GM21717 (cell line): ENCODE measurements around the gene FAM200A.
"Not testable (repeated sequence)": the region's sequence is repeated elsewhere in the genome, so short reads cannot be mapped to it uniquely, and the experiment has no call there.

Source experiments
- ATAC-seq: cut with Tn5 transposase; IDR thresholded peaks from one replicate; pipeline ENCODE4 v1.9.1; 2021; ENCODE audit warnings: mild to moderate bottlenecking, moderate library complexity; ENCODE audit not compliant: unreplicated experiment

Gene FAM200A

DNA sequence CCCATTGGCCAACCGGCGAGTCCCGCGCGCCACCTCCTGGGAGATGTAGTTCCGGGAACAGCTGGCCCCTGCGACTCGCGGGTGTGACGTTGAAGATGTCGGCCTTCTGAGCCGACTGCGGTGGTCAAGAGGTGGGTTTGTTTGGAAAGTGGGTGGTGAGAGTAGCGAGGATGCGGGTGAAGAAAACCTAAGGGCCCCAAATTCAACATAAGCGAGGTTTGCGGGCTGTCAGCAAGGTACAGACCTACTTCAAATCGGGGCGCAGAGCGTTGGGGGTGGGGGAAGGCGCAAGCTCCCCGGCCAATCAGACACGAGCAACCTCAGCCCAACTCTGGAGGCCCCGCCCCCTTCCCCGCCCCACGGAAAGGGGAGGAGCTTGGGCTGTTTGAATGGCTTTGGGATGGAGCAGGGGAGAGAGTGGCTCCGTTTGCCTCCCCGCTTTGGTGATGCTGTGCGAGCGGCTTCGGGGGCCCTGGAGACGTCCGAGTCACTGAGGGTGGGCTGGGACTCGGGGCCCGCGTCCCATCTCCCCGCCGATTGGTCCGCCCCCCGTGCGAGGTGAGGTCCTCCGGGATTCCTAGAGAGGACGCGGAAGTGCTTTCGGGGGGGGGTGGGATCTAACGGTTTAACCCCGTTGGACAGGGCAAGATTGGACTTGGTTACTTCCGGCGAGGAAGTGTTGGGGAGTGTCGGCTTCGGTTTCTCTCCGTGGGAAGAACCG is 47.2 kb downstream of the FAM200A start, which contains the start of gene ZKSCAN5:
TSS of gene ZKSCAN5 (plus strand) at position 60 of the 721 bp plus-strand sequence. CDS start 1,383 bp downstream, outside the sequence.
- peak; percentile 76 for ATAC-seq

GRCh38 chr7:99504281-99504602 is 47.7 kb downstream of the FAM200A start:
- no peak for ATAC-seq

DNA sequence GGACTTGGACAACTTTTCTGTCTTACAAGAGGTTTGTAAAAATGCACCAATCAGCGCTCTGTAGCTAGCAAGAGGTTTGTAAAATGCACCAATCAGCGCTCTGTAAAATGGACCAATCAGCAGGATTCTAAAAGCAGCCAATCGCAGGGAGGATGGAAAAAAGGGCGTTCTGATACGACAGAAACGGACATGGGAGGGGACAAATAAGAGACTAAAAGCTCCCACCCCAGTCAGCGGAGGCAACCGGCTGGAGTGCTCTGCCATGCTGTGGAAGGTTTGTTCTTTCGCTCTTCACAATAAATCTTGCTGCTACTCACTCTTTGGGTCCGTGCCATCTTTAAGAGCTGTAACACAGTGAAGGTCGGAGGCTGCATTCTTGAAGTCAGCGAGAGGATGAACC is 50.7 kb downstream of the FAM200A start:
- not testable (repeated sequence) for ATAC-seq

DNA sequence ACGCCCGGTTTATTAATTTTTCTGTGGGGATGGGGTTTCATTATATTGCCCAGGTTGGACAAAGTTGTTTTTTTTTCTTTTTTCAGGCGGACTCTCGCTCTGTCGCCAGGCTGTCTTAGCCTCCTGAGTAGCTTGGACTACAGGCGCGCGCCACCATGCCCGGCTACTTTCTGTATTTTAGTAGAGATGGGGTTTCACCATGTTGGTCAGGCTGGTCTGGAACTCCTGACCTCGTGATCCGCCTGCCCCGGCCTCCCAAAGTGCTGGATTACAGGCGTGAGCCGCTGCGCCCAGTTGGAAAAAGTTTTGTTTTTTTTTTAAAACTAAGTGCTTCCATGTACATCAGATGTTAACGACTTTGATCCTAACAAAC is 51.3 kb downstream of the FAM200A start:
- no peak for ATAC-seq

DNA sequence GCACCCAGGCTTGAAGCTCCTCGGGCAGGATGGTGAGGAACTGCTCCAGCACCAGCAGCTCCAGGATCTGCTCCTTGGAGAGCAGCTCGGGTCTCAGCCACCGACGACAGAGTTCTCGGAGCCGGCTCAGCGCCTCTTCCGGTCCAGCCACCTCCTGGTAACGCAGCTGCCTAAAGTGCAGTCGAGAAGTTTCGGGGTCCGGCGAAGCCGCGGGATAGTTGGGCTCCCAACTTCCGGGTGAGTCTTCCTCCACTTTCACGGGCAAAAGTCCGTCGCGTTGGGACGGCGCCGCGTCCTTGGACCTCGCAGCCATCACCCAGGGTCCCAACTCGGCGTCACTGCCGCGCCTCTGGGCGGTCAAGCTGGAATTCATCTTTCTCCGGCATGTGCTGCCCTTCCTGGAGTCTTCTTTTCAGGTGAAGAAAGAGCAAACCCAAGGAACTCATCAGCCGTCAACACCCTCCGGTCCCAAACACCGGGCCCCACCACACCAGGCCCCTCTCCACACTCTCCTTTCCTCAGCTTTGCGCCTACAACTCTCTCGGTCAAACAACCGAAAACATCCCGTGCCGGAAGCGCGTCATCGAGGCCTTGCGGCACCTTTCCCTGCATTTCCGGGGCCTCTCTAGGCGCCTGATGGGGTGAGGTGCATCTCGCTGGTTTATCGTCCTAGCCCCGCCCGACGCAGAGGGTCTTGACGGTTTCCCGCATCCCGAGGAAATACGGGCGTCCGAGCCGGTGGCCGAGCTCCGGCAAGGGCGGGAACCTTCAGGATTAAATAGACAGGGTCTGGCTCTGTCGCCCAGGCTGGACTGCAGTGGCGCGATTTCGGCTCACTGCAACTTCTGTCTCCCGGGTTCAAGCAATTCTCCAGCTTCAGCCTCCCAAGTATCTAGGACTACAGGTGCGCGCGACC is 51.9 kb downstream of the FAM200A start, which contains the start of gene ZNF394:
TSS of gene ZNF394 (minus strand) at position 561 of the 916 bp plus-strand sequence. CDS start at position 373, 188 bp downstream.
- ATAC-seq, result peak; percentile 44

GRCh38 chr7:99499371-99499720 is 52.6 kb downstream of the FAM200A start:
- ATAC-seq, result no peak

GRCh38 chr7:99498546-99498944 is 53.4 kb downstream of the FAM200A start:
- ATAC-seq, result no peak

DNA sequence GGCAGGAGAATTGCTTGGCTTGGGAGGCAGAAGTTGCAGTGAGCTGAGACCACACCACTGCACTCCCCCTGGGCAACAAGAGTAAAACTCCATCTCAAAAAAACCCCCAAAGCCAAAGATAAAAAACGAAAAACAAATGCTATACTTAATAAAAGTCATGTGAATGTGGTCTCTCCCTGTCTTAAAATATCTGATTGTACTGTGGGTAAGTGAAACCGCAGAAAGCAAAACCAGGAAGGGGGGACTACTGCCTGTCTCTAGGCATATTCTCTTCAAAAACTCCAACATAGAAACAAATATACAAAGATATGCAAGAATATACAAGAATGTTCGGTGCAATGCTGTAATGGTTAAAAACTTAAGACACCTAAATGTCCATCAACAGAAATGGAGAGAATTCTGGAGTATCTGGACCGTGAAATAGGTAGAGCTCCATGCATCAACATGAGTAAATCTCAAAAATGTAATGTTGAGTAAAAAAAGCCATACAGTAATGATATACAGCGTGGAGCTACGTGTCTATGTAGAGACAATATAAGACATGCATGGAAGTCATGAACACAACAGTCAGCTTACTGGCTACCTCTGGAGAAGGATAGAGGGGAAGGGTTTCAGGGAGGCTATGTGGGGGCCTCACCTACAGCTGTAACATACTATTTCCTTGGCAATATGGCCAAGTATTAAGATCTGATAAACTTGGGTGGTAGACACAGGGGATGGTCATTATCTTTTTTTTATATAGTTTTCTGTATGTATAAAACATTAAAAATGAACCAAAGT is 54.0 kb downstream of the FAM200A start:
- ATAC-seq, result no peak
